K562 (cell line): Measurements from ENCODE around the gene GLDN. TPM values are rescaled to one million over a fixed set of nuclear protein-coding genes. Genes with fewer than 3 reads are reported as not detected.

ENCODE experiments used
- ATAC-seq: fragments of 200-7000 bp; cut with Tn5 transposase; 3 replicates; pipeline ENCODE4 v1.9.1; 2020; ENCODE audit warnings: moderate library complexity
- BruUV-seq: library from RNA; stranded (reverse); fragments of 400-500 nt; replicated peaks from 2 replicates; lab custom pipeline; 2021; lab: Mats Ljungman, UMichigan
- CTCF ChIA-PET: fragments of 300-600 bp; formaldehyde crosslinking; extraction: SDS; loops from one replicate; lab custom pipeline; 2021; ENCODE audit warnings: low intra/inter-chr PET ratio; lab: Yijun Ruan, JAX
- POLR2A ChIA-PET: fragments of 300-600, 350-650 bp; sonication (Branson Sonifier 250); formaldehyde crosslinking; extraction: SDS; loops from one replicate; lab custom pipeline; 2021; ENCODE audit warnings: antibody characterized with exemption, inconsistent platforms; lab: Yijun Ruan, JAX
- DNase-seq, 4 experiments: peaks; one replicate each; pipeline versions ENCODE4 v3.0.0 to v3.0.0-alpha.2; 2011 to 2018; ENCODE audit warnings: low spot score in 3 of 4, mixed read lengths in 3 of 4; ENCODE audit errors: extremely low read depth in 1 of 4
- FAIRE-seq: peaks from 2 replicates; lab custom pipeline; 2011; peaks lifted over from hg19 to GRCh38; lab: Jason Lieb, UNC
- H2AFZ ChIP-seq: 2 replicates; pipeline ENCODE4 v1.6.0; 2011; ENCODE audit warnings: low read depth, low read length, control low read depth, inconsistent platforms
- H3K27ac ChIP-seq: fragments of 200-600 bp; 3 replicates; pipeline ENCODE4 v1.8.0; 2011; ENCODE audit warnings: low read depth, mild to moderate bottlenecking, control low read depth, inconsistent platforms, low read length, moderate library complexity, mixed read lengths; ENCODE audit errors: extremely low read depth
- H3K27me3 ChIP-seq, 2 experiments: fragments of 300-600 bp in 1 of 2; 2 replicates in 1 of 2; 3 replicates in 1 of 2; pipeline versions ENCODE4 v1.6.0 to v1.8.0; 2011; ENCODE audit warnings: inconsistent platforms in 2 of 2, low read length in 2 of 2, mild to moderate bottlenecking in 1 of 2, mixed read lengths in 1 of 2, moderate library complexity in 1 of 2; ENCODE audit not compliant: control insufficient read depth in 2 of 2, insufficient read depth in 2 of 2
- H3K36me3 ChIP-seq: fragments of 300-600 bp; 3 replicates; pipeline ENCODE4 v1.8.0; 2011; ENCODE audit warnings: mild to moderate bottlenecking, low read length, inconsistent platforms; ENCODE audit not compliant: control insufficient read depth, insufficient read depth
- H3K4me1 ChIP-seq, 2 experiments: fragments of 200-600 bp in 1 of 2; replicated peaks in 1 of 2; 2 replicates in 1 of 2; 3 replicates in 1 of 2; pipeline versions ENCODE4 v1.5.1 to v1.8.0; 2011; ENCODE audit warnings: inconsistent platforms in 2 of 2, low read length in 2 of 2, mild to moderate bottlenecking in 1 of 2, mixed read lengths in 1 of 2, moderate library complexity in 1 of 2; ENCODE audit not compliant: control insufficient read depth in 2 of 2, insufficient read depth in 2 of 2
- H3K4me2 ChIP-seq: 2 replicates; pipeline ENCODE4 v1.6.1; 2011; ENCODE audit warnings: low read length, control low read depth, inconsistent platforms, mixed read lengths; ENCODE audit not compliant: insufficient read depth
- H3K4me3 ChIP-seq: fragments of 200-600 bp; sonication (generic), shearing (Covaris generic); 2 replicates; pipeline ENCODE4 v1.5.1; 2016; ENCODE audit warnings: control low read depth, inconsistent platforms
- H3K79me2 ChIP-seq: fragments of 200-600 bp; 3 replicates; pipeline ENCODE4 v1.8.0; 2011; ENCODE audit warnings: low read length, inconsistent platforms; ENCODE audit not compliant: control insufficient read depth, insufficient read depth
- H3K9ac ChIP-seq, 2 experiments: 2 replicates each; pipeline versions ENCODE4 v1.6.0 to v1.6.1; 2011; ENCODE audit warnings: low read depth in 2 of 2, low read length in 2 of 2, control low read depth in 1 of 2, inconsistent platforms in 1 of 2, mild to moderate bottlenecking in 1 of 2, mixed read lengths in 1 of 2; ENCODE audit not compliant: insufficient read depth in 1 of 2
- H3K9me1 ChIP-seq: one replicate; pipeline ENCODE4 v1.6.0; 2011; ENCODE audit warnings: inconsistent platforms, mild to moderate bottlenecking, low read length, moderate library complexity; ENCODE audit not compliant: control insufficient read depth, insufficient read depth
- H3K9me3 ChIP-seq: replicated peaks from 2 replicates; pipeline ENCODE4 v1.5.1; 2011; ENCODE audit warnings: low read depth, low read length, inconsistent platforms; ENCODE audit not compliant: control insufficient read depth, insufficient read depth
- H4K20me1 ChIP-seq: replicated peaks from 2 replicates; pipeline ENCODE4 v1.6.1; 2011; ENCODE audit warnings: low read length, inconsistent platforms, mixed read lengths; ENCODE audit not compliant: control insufficient read depth, insufficient read depth
- ADNP ChIP-seq: fragments of 200-800 bp; sonication (Bioruptor generic); IDR thresholded peaks from 2 replicates; pipeline ENCODE4 v1.6.1; 2016; ENCODE audit warnings: missing genetic modification characterization, missing compliant biosample characterization
- ATF1 ChIP-seq, 2 experiments: fragments of 450-650 bp in 1 of 2; IDR thresholded peaks; 2 replicates each; pipeline ENCODE4 v1.6.1; 2016; ENCODE audit warnings: missing compliant biosample characterization in 1 of 2, missing genetic modification characterization in 1 of 2
- ATF2 ChIP-seq: sonication (generic); formaldehyde crosslinking; IDR thresholded peaks from 2 replicates; pipeline ENCODE4 v1.8.1; 2022; ENCODE audit warnings: missing genetic modification reagents
- BCOR ChIP-seq: fragments of 450-650 bp; IDR thresholded peaks from 2 replicates; pipeline ENCODE4 v1.6.1; 2016
- BRF2 ChIP-seq: IDR thresholded peaks from 3 replicates; pipeline ENCODE4 v1.6.1; 2011; ENCODE audit warnings: borderline replicate concordance, mild to moderate bottlenecking; ENCODE audit not compliant: insufficient read length, insufficient read depth
- FOXA1 ChIP-seq: fragments of 450-650 bp; IDR thresholded peaks from 2 replicates; pipeline ENCODE4 v1.6.1; 2016; ENCODE audit warnings: mild to moderate bottlenecking, borderline replicate concordance
- FOXP1 ChIP-seq: sonication (generic); formaldehyde crosslinking; IDR thresholded peaks from 2 replicates; pipeline ENCODE4 v1.8.0; 2022; ENCODE audit warnings: mild to moderate bottlenecking, missing genetic modification reagents
- GTF2A2 ChIP-seq: IDR thresholded peaks from 2 replicates; pipeline ENCODE4 v1.6.1; 2016; ENCODE audit warnings: mild to moderate bottlenecking, missing genetic modification characterization, missing compliant biosample characterization
- HNRNPL ChIP-seq: fragments of 200-400 bp; formaldehyde crosslinking; IDR thresholded peaks from 2 replicates; pipeline ENCODE4 v1.6.1; 2017; ENCODE audit warnings: low read depth, mild to moderate bottlenecking, low read length
- KLF1 ChIP-seq: fragments of 450-650 bp; IDR thresholded peaks from 2 replicates; pipeline ENCODE4 v1.6.1; 2016; ENCODE audit warnings: missing genetic modification characterization, missing compliant biosample characterization
- KLF10 ChIP-seq: fragments of 250-450 bp; sonication (Bioruptor Pico); IDR thresholded peaks from 2 replicates; pipeline ENCODE4 v1.6.1; 2021; ENCODE audit warnings: matching md5 sums
- KLF13 ChIP-seq: fragments of 450-650 bp; IDR thresholded peaks from 2 replicates; pipeline ENCODE4 v1.6.1; 2016; ENCODE audit warnings: missing genetic modification characterization, low read depth, mild to moderate bottlenecking, missing compliant biosample characterization, moderate library complexity, borderline replicate concordance
- MBD2 ChIP-seq: sonication (generic); IDR thresholded peaks from 2 replicates; pipeline ENCODE4 v1.6.1; 2016; ENCODE audit warnings: low read depth, borderline replicate concordance
- SMAD4 ChIP-seq: fragments of 250-450 bp; sonication (Bioruptor Pico); conservative IDR thresholded peaks from 2 replicates; pipeline ENCODE4 v1.8.0; 2021; ENCODE audit warnings: inconsistent platforms, mild to moderate bottlenecking, moderate library complexity
- THAP12 ChIP-seq: fragments of 250-450 bp; sonication (Bioruptor Pico); IDR thresholded peaks from 2 replicates; pipeline ENCODE4 v1.9.0; 2021; ENCODE audit warnings: mild to moderate bottlenecking, inconsistent platforms
- ZNF124 ChIP-seq: sonication (generic); formaldehyde crosslinking; IDR thresholded peaks from 2 replicates; pipeline ENCODE4 v1.8.1; 2022; ENCODE audit warnings: missing genetic modification reagents
- ZNF778 ChIP-seq: fragments of 450-650 bp; formaldehyde crosslinking; IDR thresholded peaks from 2 replicates; pipeline ENCODE4 v1.4.0; 2020; ENCODE audit warnings: mild to moderate bottlenecking, moderate library complexity
- WGBS: fragments of 100-300 bp; shearing (Covaris generic); methylation state at CpG from one replicate; pipeline ENCODE4 v1.1.6; 2016; ENCODE audit warnings: low coverage, mixed read lengths; ENCODE audit not compliant: insufficient coverage; ENCODE audit errors: missing lambda C conversion rate; 5-methylcytosine and 5-hydroxymethylcytosine counted together
- in situ Hi-C: fragments of 300-500 bp; cut with MboI; formaldehyde crosslinking; loops from 4 replicates; pipeline ENCODE4 v1.15.0; 2018; ENCODE audit warnings: inconsistent platforms, mixed read lengths
- intact Hi-C: fragments of 100-400 bp; cut with micrococcal nuclease; formaldehyde crosslinking; loops from 2 replicates; pipeline ENCODE4 v1.14.2; 2022
- polyA plus RNA-seq, 8 experiments: library from polyadenylated mRNA; depleted of rRNA in 4 of 8; stranded (reverse) in 5 of 8; unstranded in 3 of 8; fragments of >200 nt; fragmentation: Nextera tagmentation in 2 of 8; fragmentation: Illumina TruSeq in 1 of 8; extraction: Ambion mirVana in 2 of 8; extraction: Trizol in 1 of 8; gene quantifications; 2 replicates each; pipeline versions ENCODE4 v1.2.1 to v1.2.3, GENCODE V29; 2011 to 2014; ENCODE audit warnings: inconsistent platforms in 1 of 8, missing spikeins in 1 of 8
- total RNA-seq, 7 experiments: library from RNA; depleted of rRNA in 6 of 7; stranded (reverse); fragments of >200 nt in 6 of 7; fragmentation: Illumina TruSeq in 2 of 7; extraction: Trizol in 2 of 7; gene quantifications; 2 replicates each; pipeline versions ENCODE4 v1.2.1 to v1.2.3, GENCODE V29; 2011 to 2021; ENCODE audit warnings: low replicate concordance in 1 of 7

The GLDN gene
- total and polyA plus RNA-seq, 9 of the 15 experiments (the other 6 are each of a cell fraction or from before 2014, with no cell fraction given), result 0.05 to 0.33 (median 0.18) TPM

GRCh38 chr15:51444112-51444511 lies 102.7 kb downstream of the GLDN start:
- H3K4me2 ChIP-seq, result no peak overlapping the region
- no peak for DNase-seq
- no peaks in the 10 kb centered on the region for H3K4me1 ChIP-seq
- no peaks in the 10 kb centered on the region for H3K9me1 ChIP-seq
- H3K36me3 ChIP-seq, result peaks cover 21% of the 10 kb centered on the region
- H3K9ac ChIP-seq, result no peak overlapping the region
- CTCF ChIA-PET, result interaction anchor here (0.5 kb wide), 1 partner anchor 1606 kb away, joined by 3 read pairs; no protein-coding TSS in a partner anchor
- no peak overlapping the region for H2AFZ ChIP-seq
- no peak for ATAC-seq
- POLR2A ChIA-PET, result interaction anchor here (0.7 kb wide), 1 partner anchor 33 kb away, joined by 4 read pairs; no protein-coding TSS in a partner anchor
- FAIRE-seq, result no peak
- in situ Hi-C loops, result no loop called here
- H3K27ac ChIP-seq, result no peak overlapping the region
- H3K4me3 ChIP-seq, result no peak overlapping the region
- intact Hi-C loops, result no loop called here
- H3K79me2 ChIP-seq, result no peaks in the 10 kb centered on the region
- BruUV-seq, result no TSS peak
- TF ChIP-seq ATF1 (CRISPR knock-in tag; IDR thresholded peaks at IDR 0.05) (no peak), ATF1 (tag; IDR thresholded peaks at IDR 0.05) (no peak), BCOR (no peak), SMAD4 (no peak), BRF2 (no peak), FOXP1 (CRISPR knock-in tag) (no peak), ATF2 (no peak), THAP12 (CRISPR knock-in tag) (no peak), GTF2A2 (tag) (no peak), KLF13 (no peak), FOXA1 (no peak), ZNF778 (no peak), KLF10 (no peak), HNRNPL (no peak), ZNF124 (CRISPR knock-in tag) (no peak), KLF1 (no peak), ADNP (tag) (no peak), MBD2 (no peak)
- no peaks in the 10 kb centered on the region for H3K27me3 ChIP-seq
- WGBS, result 56% methylated on average over 1 of the region's 1 CpG
- no peaks in the 10 kb centered on the region for H3K9me3 ChIP-seq
- H4K20me1 ChIP-seq, result no peaks in the 10 kb centered on the region
